CD14-positive monocyte (primary cell): ENCODE results near the gene CPB1. TPM values are rescaled to one million over a fixed set of nuclear protein-coding genes. Genes with fewer than 3 reads are reported as not detected.

Experiments
- DNase-seq, 3 donors: peaks; one replicate each; pipeline ENCODE4 v3.0.0-alpha.2; 2011 to 2022
- H2AFZ ChIP-seq: 2 replicates; pipeline ENCODE4 v1.6.0; 2012; ENCODE audit warnings: mild to moderate bottlenecking, low read depth, low read length, inconsistent platforms; ENCODE audit not compliant: insufficient read depth, poor library complexity, severe bottlenecking
- H3K27ac ChIP-seq, 2 donors: 1 replicate in 1 of 2; 2 replicates in 1 of 2; pipeline ENCODE4 v1.5.1; 2012 to 2013; ENCODE audit warnings: low read length in 2 of 2, control low read depth in 1 of 2, inconsistent platforms in 1 of 2, low read depth in 1 of 2, mild to moderate bottlenecking in 1 of 2
- H3K27me3 ChIP-seq, 2 donors: one replicate each; pipeline versions ENCODE4 v1.6.0 to v1.6.1; 2011 to 2013; ENCODE audit warnings: low read length in 2 of 2; ENCODE audit not compliant: control insufficient read depth in 2 of 2, insufficient read depth in 2 of 2
- H3K36me3 ChIP-seq, 2 donors: replicated peaks in 1 of 2; 1 replicate in 1 of 2; 2 replicates in 1 of 2; pipeline versions ENCODE4 v1.5.1 to v1.6.1; 2012 to 2013; ENCODE audit warnings: low read length in 2 of 2, control low read depth in 1 of 2, inconsistent platforms in 1 of 2, mild to moderate bottlenecking in 1 of 2; ENCODE audit not compliant: insufficient read depth in 2 of 2, control insufficient read depth in 1 of 2
- H3K4me1 ChIP-seq, 2 donors: 1 replicate in 1 of 2; 2 replicates in 1 of 2; pipeline versions ENCODE4 v1.5.1 to v1.6.1; 2012 to 2013; ENCODE audit warnings: low read length in 2 of 2, control low read depth in 1 of 2, inconsistent platforms in 1 of 2, mild to moderate bottlenecking in 1 of 2, moderate library complexity in 1 of 2; ENCODE audit not compliant: insufficient read depth in 2 of 2, control insufficient read depth in 1 of 2
- H3K4me2 ChIP-seq: replicated peaks from 2 replicates; pipeline ENCODE3; 2012; ENCODE audit warnings: low read length, moderate library complexity, mild to moderate bottlenecking; ENCODE audit not compliant: poor library complexity, severe bottlenecking; ENCODE audit errors: extremely low read depth
- H3K4me3 ChIP-seq, 3 experiments: fragments of 200-600 bp in 1 of 3; sonication (generic) in 1 of 3; replicated peaks in 1 of 3; 1 replicate in 2 of 3; 2 replicates in 1 of 3; pipeline ENCODE4 v1.5.1; 2011 to 2013; ENCODE audit warnings: low read length in 3 of 3, mild to moderate bottlenecking in 3 of 3, control low read depth in 2 of 3, low read depth in 2 of 3, inconsistent platforms in 1 of 3, moderate library complexity in 1 of 3
- H3K79me2 ChIP-seq: 2 replicates; pipeline ENCODE4 v1.6.0; 2012; ENCODE audit warnings: mild to moderate bottlenecking, control low read depth, inconsistent platforms, low read length, moderate library complexity; ENCODE audit not compliant: insufficient read depth
- H3K9ac ChIP-seq: 2 replicates; pipeline ENCODE4 v1.6.0; 2017; ENCODE audit warnings: low read length, mild to moderate bottlenecking; ENCODE audit not compliant: insufficient read depth, poor library complexity, severe bottlenecking
- H3K9me3 ChIP-seq, 2 donors: replicated peaks in 1 of 2; 1 replicate in 1 of 2; 2 replicates in 1 of 2; pipeline versions ENCODE4 v1.5.1 to v1.6.1; 2012 to 2013; ENCODE audit warnings: low read length in 2 of 2, control low read depth in 1 of 2; ENCODE audit not compliant: control insufficient read depth in 1 of 2, insufficient read depth in 1 of 2
- H4K20me1 ChIP-seq: 2 replicates; pipeline ENCODE4 v1.6.0; 2012; ENCODE audit warnings: mild to moderate bottlenecking, low read length, control low read depth, moderate library complexity; ENCODE audit not compliant: insufficient read depth
- H3K27ac Mint-ChIP-seq, 7 donors: one replicate each; pipeline ENCODE4 v1.8.0; 2020; ENCODE audit warnings: mild to moderate bottlenecking in 7 of 7, mixed read lengths in 7 of 7, moderate library complexity in 6 of 7, inconsistent platforms in 2 of 7
- H3K27me3 Mint-ChIP-seq, 3 donors: one replicate each; pipeline ENCODE4 v1.8.0; 2021 to 2022; ENCODE audit warnings: low read depth in 3 of 3, mild to moderate bottlenecking in 3 of 3, mixed read lengths in 3 of 3, moderate library complexity in 3 of 3, inconsistent platforms in 1 of 3
- H3K36me3 Mint-ChIP-seq, 2 donors: one replicate each; pipeline ENCODE4 v1.8.0; 2020; ENCODE audit warnings: mixed read lengths in 2 of 2, inconsistent platforms in 1 of 2, mild to moderate bottlenecking in 1 of 2
- H3K4me1 Mint-ChIP-seq: one replicate; pipeline ENCODE4 v1.8.0; 2020; ENCODE audit warnings: mild to moderate bottlenecking, mixed read lengths
- H3K4me3 Mint-ChIP-seq, 2 donors: one replicate each; pipeline ENCODE4 v1.8.0; 2020; ENCODE audit warnings: mild to moderate bottlenecking in 2 of 2, mixed read lengths in 2 of 2, moderate library complexity in 1 of 2
- H3K9me3 Mint-ChIP-seq, 7 donors: one replicate each; pipeline ENCODE4 v1.8.0; 2020 to 2022; ENCODE audit warnings: mixed read lengths in 7 of 7, mild to moderate bottlenecking in 6 of 7, moderate library complexity in 6 of 7, inconsistent platforms in 2 of 7
- CTCF ChIP-seq: fragments of 200-600 bp; IDR thresholded peaks from one replicate; pipeline ENCODE4 v1.8.0; 2022; ENCODE audit warnings: antibody characterized with exemption, mild to moderate bottlenecking
- WGBS: methylation state at CpG from one replicate; pipeline ENCODE4 v1.1.5; 2013; ENCODE audit warnings: missing lambda C conversion rate; ENCODE audit not compliant: insufficient coverage; 5-methylcytosine and 5-hydroxymethylcytosine counted together
- intact Hi-C, 2 donors: fragments of 100-400 bp; cut with micrococcal nuclease; formaldehyde crosslinking; loops; one replicate each; pipeline versions ENCODE4 v1.15.0 to v1.15.1; 2023
- polyA plus RNA-seq, 3 donors: library from polyadenylated mRNA; depleted of rRNA in 1 of 3; unstranded in 2 of 3; stranded (reverse) in 1 of 3; fragments of 300-500 nt in 2 of 3; fragments of >200 nt in 1 of 3; fragmentation: Illumina TruSeq in 2 of 3; gene quantifications; 1 replicate in 2 of 3; 2 replicates in 1 of 3; pipeline ENCODE4 v1.2.3, GENCODE V29; 2012 to 2021

Gene CPB1
- polyA plus RNA-seq, 3 donors, result not detected

GRCh38 chr3:148873977-148874376 is 46.4 kb downstream of the CPB1 start:
- Histone ChIP-seq H3K4me3 (no peak overlapping the region), H3K9ac (no peak overlapping the region), H3K9me3 (no peaks in the 10 kb centered on the region), H4K20me1 (no peaks in the 10 kb centered on the region), H3K4me2 (no peak overlapping the region), H3K27ac (no peak overlapping the region), H3K79me2 (no peaks in the 10 kb centered on the region), H3K36me3 (no peaks in the 10 kb centered on the region), H2AFZ (no peak overlapping the region), H3K4me1 (no peaks in the 10 kb centered on the region), H3K27me3 (no peaks in the 10 kb centered on the region)
- Mint-ChIP-seq H3K36me3 (no peaks in the 10 kb centered on the region), H3K4me3 (no peak overlapping the region), H3K4me1 (no peaks in the 10 kb centered on the region), H3K27me3 (peaks cover 0 to 1% (median 0%) of the 10 kb centered on the region in 3 donors), H3K9me3 (peaks cover 0 to 3% (median 0%) of the 10 kb centered on the region in 7 donors), H3K27ac (no peak overlapping the region)
- no CpG with 5 or more reads among the region's 1 CpG for WGBS
- intact Hi-C loops, result no loop called here
- no peak for TF ChIP-seq CTCF
- no peak for DNase-seq

- no peak overlapping the region for H3K4me3 ChIP-seq
- H3K36me3 ChIP-seq, result no peaks in the 10 kb centered on the region
- no peak overlapping the region for H3K27ac ChIP-seq
- no peak for DNase-seq
- no peak overlapping the region for H3K9ac ChIP-seq
- Mint-ChIP-seq H3K27me3 (peaks cover 0 to 1% (median 0%) of the 10 kb centered on the region in 3 donors), H3K4me1 (no peaks in the 10 kb centered on the region), H3K9me3 (no peaks in the 10 kb centered on the region), H3K36me3 (no peaks in the 10 kb centered on the region), H3K4me3 (no peak overlapping the region), H3K27ac (no peak overlapping the region)
- intact Hi-C loops, result no loop called here
- no peak for TF ChIP-seq CTCF
- H2AFZ ChIP-seq, result no peak overlapping the region
- no peaks in the 10 kb centered on the region for H3K79me2 ChIP-seq
- no peaks in the 10 kb centered on the region for H4K20me1 ChIP-seq
- H3K4me2 ChIP-seq, result no peak overlapping the region
- H3K4me1 ChIP-seq, result no peaks in the 10 kb centered on the region
- H3K9me3 ChIP-seq, result no peaks in the 10 kb centered on the region
- no peaks in the 10 kb centered on the region for H3K27me3 ChIP-seq
Observed at GRCh38 chr3:148878095-148878494, 50.5 kb downstream of the CPB1 start.
